ENCODE data around the gene PACSIN1.

The PACSIN1 gene

GRCh38 chr6:34475238-34475682 lies 9.4 kb downstream of the PACSIN1 start:
- Histone ChIP-seq H3K14ac (ENCODE audit: low read length) (no peak overlapping the region), H2AFZ (ENCODE audit: insufficient read depth, low read length, poor library complexity) (no peak overlapping the region)

GRCh38 chr6:34475767-34476328 lies 10.0 kb downstream of the PACSIN1 start:
- Histone ChIP-seq H3K79me1 (ENCODE audit: low read length) (no peaks in the 10 kb centered on the region), H3K27me3 (ENCODE audit: insufficient read depth, low read length) (no peaks in the 10 kb centered on the region), H3K79me2 (ENCODE audit: control insufficient read depth, insufficient read depth, low read length, poor library complexity) (no peaks in the 10 kb centered on the region), H3K14ac (ENCODE audit: low read length) (no peak overlapping the region), H2BK120ac (ENCODE audit: insufficient read depth, low read length, poor library complexity) (no peak overlapping the region), H3K4me1 (ENCODE audit: control insufficient read depth in 1 of 2, insufficient read depth in 2 of 2, low read length in 2 of 2) (no peaks in the 10 kb centered on the region), H2AFZ (ENCODE audit: insufficient read depth, low read length, poor library complexity) (no peak overlapping the region), H3K27ac (ENCODE audit: low read depth, low read length) (no peak overlapping the region), H3K23ac (ENCODE audit: low read length) (no peak overlapping the region), H4K91ac (ENCODE audit: low read depth, low read length) (no peak overlapping the region), H3K4me3 (ENCODE audit: low read depth, low read length) (no peak overlapping the region), H3K18ac (ENCODE audit: low read length) (no peak overlapping the region), H3K4ac (ENCODE audit: low read depth, low read length) (no peak overlapping the region), H2AK5ac (ENCODE audit: low read length) (no peak overlapping the region), H2BK5ac (ENCODE audit: low read depth, low read length, poor library complexity) (no peak overlapping the region), H4K12ac (ENCODE audit: low read depth, low read length) (no peak overlapping the region), H4K8ac (ENCODE audit: low read depth, low read length) (no peak overlapping the region), H3K4me2 (ENCODE audit: low read length) (no peak overlapping the region), H2BK12ac (ENCODE audit: low read length) (no peak overlapping the region), H3K36me3 (ENCODE audit: control insufficient read depth in 1 of 2, insufficient read depth in 2 of 2, low read length in 2 of 2) (no peaks in the 10 kb centered on the region), H3K9ac (ENCODE audit: low read length) (no peak overlapping the region), H3K9me3 (ENCODE audit: insufficient read depth, low read depth, low read length) (no peaks in the 10 kb centered on the region)
- DNase-seq, result no peak
- WGBS (ENCODE audit: extremely low coverage, insufficient coverage, insufficient read length), result no CpG with 5 or more reads among the region's 7 CpGs

More at GRCh38 chr6:34475238-34475682, 9.4 kb downstream of the PACSIN1 start:
- Histone ChIP-seq H3K18ac (ENCODE audit: low read length) (no peak overlapping the region), H3K27ac (ENCODE audit: low read depth, low read length) (no peak overlapping the region), H2BK12ac (ENCODE audit: low read length) (no peak overlapping the region), H4K91ac (ENCODE audit: low read depth, low read length) (no peak overlapping the region), H3K9me3 (ENCODE audit: insufficient read depth, low read depth, low read length) (no peaks in the 10 kb centered on the region), H3K4ac (ENCODE audit: low read depth, low read length) (no peak overlapping the region), H3K4me2 (ENCODE audit: low read length) (no peak overlapping the region), H3K27me3 (ENCODE audit: insufficient read depth, low read length) (no peaks in the 10 kb centered on the region), H2BK5ac (ENCODE audit: low read depth, low read length, poor library complexity) (no peak overlapping the region), H3K4me1 (ENCODE audit: control insufficient read depth in 1 of 2, insufficient read depth in 2 of 2, low read length in 2 of 2) (no peaks in the 10 kb centered on the region), H3K36me3 (ENCODE audit: control insufficient read depth in 1 of 2, insufficient read depth in 2 of 2, low read length in 2 of 2) (no peaks in the 10 kb centered on the region), H4K8ac (ENCODE audit: low read depth, low read length) (no peak overlapping the region), H3K23ac (ENCODE audit: low read length) (no peak overlapping the region), H4K12ac (ENCODE audit: low read depth, low read length) (no peak overlapping the region), H2AK5ac (ENCODE audit: low read length) (no peak overlapping the region), H3K4me3 (ENCODE audit: low read depth, low read length) (no peak overlapping the region), H2BK120ac (ENCODE audit: insufficient read depth, low read length, poor library complexity) (no peak overlapping the region), H3K79me1 (ENCODE audit: low read length) (no peaks in the 10 kb centered on the region), H3K9ac (ENCODE audit: low read length) (no peak overlapping the region), H3K79me2 (ENCODE audit: control insufficient read depth, insufficient read depth, low read length, poor library complexity) (no peaks in the 10 kb centered on the region)
- DNase-seq, result no peak
- WGBS (ENCODE audit: extremely low coverage, insufficient coverage, insufficient read length), result no CpG with 5 or more reads among the region's 5 CpGs

- H2BK120ac ChIP-seq (ENCODE audit: insufficient read depth, low read length, poor library complexity), result no peak overlapping the region
- no peaks in the 10 kb centered on the region for H3K4me1 ChIP-seq (ENCODE audit: control insufficient read depth in 1 of 2, insufficient read depth in 2 of 2, low read length in 2 of 2)
- no peaks in the 10 kb centered on the region for H3K36me3 ChIP-seq (ENCODE audit: control insufficient read depth in 1 of 2, insufficient read depth in 2 of 2, low read length in 2 of 2)
- WGBS (ENCODE audit: extremely low coverage, insufficient coverage, insufficient read length), result no CpG with 5 or more reads among the region's 5 CpGs
- H3K4me3 ChIP-seq (ENCODE audit: low read depth, low read length), result no peak overlapping the region
- no peak overlapping the region for H3K14ac ChIP-seq (ENCODE audit: low read length)
- H4K91ac ChIP-seq (ENCODE audit: low read depth, low read length), result no peak overlapping the region
- H4K12ac ChIP-seq (ENCODE audit: low read depth, low read length), result no peak overlapping the region
- H3K18ac ChIP-seq (ENCODE audit: low read length), result no peak overlapping the region
- H2AFZ ChIP-seq (ENCODE audit: insufficient read depth, low read length, poor library complexity), result no peak overlapping the region
- H3K79me1 ChIP-seq (ENCODE audit: low read length), result no peaks in the 10 kb centered on the region
- no peaks in the 10 kb centered on the region for H3K27me3 ChIP-seq (ENCODE audit: insufficient read depth, low read length)
- no peak overlapping the region for H3K23ac ChIP-seq (ENCODE audit: low read length)
- H3K4me2 ChIP-seq (ENCODE audit: low read length), result no peak overlapping the region
- H3K9me3 ChIP-seq (ENCODE audit: insufficient read depth, low read depth, low read length), result no peaks in the 10 kb centered on the region
- no peak overlapping the region for H2BK5ac ChIP-seq (ENCODE audit: low read depth, low read length, poor library complexity)
- H3K27ac ChIP-seq (ENCODE audit: low read depth, low read length), result no peak overlapping the region
- DNase-seq, result no peak
- no peaks in the 10 kb centered on the region for H3K79me2 ChIP-seq (ENCODE audit: control insufficient read depth, insufficient read depth, low read length, poor library complexity)
- no peak overlapping the region for H3K4ac ChIP-seq (ENCODE audit: low read depth, low read length)
- no peak overlapping the region for H4K8ac ChIP-seq (ENCODE audit: low read depth, low read length)
- H2AK5ac ChIP-seq (ENCODE audit: low read length), result no peak overlapping the region
- no peak overlapping the region for H3K9ac ChIP-seq (ENCODE audit: low read length)
- no peak overlapping the region for H2BK12ac ChIP-seq (ENCODE audit: low read length)
Observed at GRCh38 chr6:34476447-34476846, 10.6 kb downstream of the PACSIN1 start.

- no peak overlapping the region for H3K4me3 ChIP-seq (ENCODE audit: low read depth, low read length)
- H3K79me1 ChIP-seq (ENCODE audit: low read length), result no peaks in the 10 kb centered on the region
- DNase-seq, result peak in 1 of 2 donors; percentile 12
- no peak overlapping the region for H4K91ac ChIP-seq (ENCODE audit: low read depth, low read length)
- no peak overlapping the region for H3K23ac ChIP-seq (ENCODE audit: low read length)
- no peak overlapping the region for H3K18ac ChIP-seq (ENCODE audit: low read length)
- no peaks in the 10 kb centered on the region for H3K79me2 ChIP-seq (ENCODE audit: control insufficient read depth, insufficient read depth, low read length, poor library complexity)
- H3K27me3 ChIP-seq (ENCODE audit: insufficient read depth, low read length), result no peaks in the 10 kb centered on the region
- no peak overlapping the region for H3K27ac ChIP-seq (ENCODE audit: low read depth, low read length)
- no peaks in the 10 kb centered on the region for H3K4me1 ChIP-seq (ENCODE audit: control insufficient read depth in 1 of 2, insufficient read depth in 2 of 2, low read length in 2 of 2)
- no peak overlapping the region for H3K4me2 ChIP-seq (ENCODE audit: low read length)
- H3K9ac ChIP-seq (ENCODE audit: low read length), result no peak overlapping the region
- H2AK5ac ChIP-seq (ENCODE audit: low read length), result no peak overlapping the region
- no peak overlapping the region for H3K14ac ChIP-seq (ENCODE audit: low read length)
- H2BK120ac ChIP-seq (ENCODE audit: insufficient read depth, low read length, poor library complexity), result no peak overlapping the region
- no peak overlapping the region for H4K8ac ChIP-seq (ENCODE audit: low read depth, low read length)
- no peaks in the 10 kb centered on the region for H3K36me3 ChIP-seq (ENCODE audit: control insufficient read depth in 1 of 2, insufficient read depth in 2 of 2, low read length in 2 of 2)
- H2AFZ ChIP-seq (ENCODE audit: insufficient read depth, low read length, poor library complexity), result no peak overlapping the region
- H2BK12ac ChIP-seq (ENCODE audit: low read length), result no peak overlapping the region
- no peak overlapping the region for H4K12ac ChIP-seq (ENCODE audit: low read depth, low read length)
- WGBS (ENCODE audit: extremely low coverage, insufficient coverage, insufficient read length), result no CpG with 5 or more reads among the region's 5 CpGs
- no peak overlapping the region for H3K4ac ChIP-seq (ENCODE audit: low read depth, low read length)
- H3K9me3 ChIP-seq (ENCODE audit: insufficient read depth, low read depth, low read length), result no peaks in the 10 kb centered on the region
- H2BK5ac ChIP-seq (ENCODE audit: low read depth, low read length, poor library complexity), result no peak overlapping the region
Observed at GRCh38 chr6:34476921-34477320, 11.0 kb downstream of the PACSIN1 start.

All from trophoblast cell (in vitro differentiated cells and primary cell).